ENCODE results near the gene SKIC8. TPM values are rescaled to one million over a fixed set of nuclear protein-coding genes. Genes with fewer than 3 reads are reported as not detected.

Gene SKIC8
- total RNA-seq, 1 experiment from 2014 or later, result 55.5 TPM

DNA sequence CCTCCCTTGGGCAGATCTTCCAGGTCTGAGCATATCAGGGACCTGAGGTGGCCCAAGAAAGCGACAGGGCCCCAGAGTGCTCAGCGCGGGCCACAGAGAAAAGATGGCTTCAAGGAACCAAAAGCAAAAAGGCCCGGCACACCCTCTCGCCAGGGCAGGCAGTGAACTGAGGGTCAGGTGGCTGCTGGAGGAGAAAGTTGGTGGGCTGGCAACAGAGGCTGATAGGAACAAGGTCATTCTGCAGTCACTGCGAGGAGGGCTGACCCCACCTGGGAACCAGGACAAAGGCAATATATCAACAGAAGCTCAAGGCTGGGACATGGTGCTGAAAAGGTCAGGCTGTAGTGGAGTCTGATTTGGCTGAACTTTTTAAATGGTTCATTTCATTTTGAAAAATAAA is 62.3 kb downstream of the SKIC8 start:
- Histone ChIP-seq H3K4me3 (ENCODE audit: low read depth, low read length, poor library complexity, severe bottlenecking) (no peak overlapping the region), H3K27me3 (replicated peaks; ENCODE audit: insufficient read depth, low read depth, low read length, poor library complexity) (no peaks in the 10 kb centered on the region), H3K4me1 (ENCODE audit: insufficient read depth, low read length, poor library complexity, severe bottlenecking) (no peaks in the 10 kb centered on the region), H3K9me3 (ENCODE audit: low read depth, low read length, poor library complexity, severe bottlenecking) (no peaks in the 10 kb centered on the region), H3K27ac (ENCODE audit: low read depth, low read length, poor library complexity, severe bottlenecking) (no peak overlapping the region), H3K36me3 (ENCODE audit: insufficient read depth, low read length, poor library complexity, severe bottlenecking) (no peaks in the 10 kb centered on the region)
- TF ChIP-seq, protein P1, sequence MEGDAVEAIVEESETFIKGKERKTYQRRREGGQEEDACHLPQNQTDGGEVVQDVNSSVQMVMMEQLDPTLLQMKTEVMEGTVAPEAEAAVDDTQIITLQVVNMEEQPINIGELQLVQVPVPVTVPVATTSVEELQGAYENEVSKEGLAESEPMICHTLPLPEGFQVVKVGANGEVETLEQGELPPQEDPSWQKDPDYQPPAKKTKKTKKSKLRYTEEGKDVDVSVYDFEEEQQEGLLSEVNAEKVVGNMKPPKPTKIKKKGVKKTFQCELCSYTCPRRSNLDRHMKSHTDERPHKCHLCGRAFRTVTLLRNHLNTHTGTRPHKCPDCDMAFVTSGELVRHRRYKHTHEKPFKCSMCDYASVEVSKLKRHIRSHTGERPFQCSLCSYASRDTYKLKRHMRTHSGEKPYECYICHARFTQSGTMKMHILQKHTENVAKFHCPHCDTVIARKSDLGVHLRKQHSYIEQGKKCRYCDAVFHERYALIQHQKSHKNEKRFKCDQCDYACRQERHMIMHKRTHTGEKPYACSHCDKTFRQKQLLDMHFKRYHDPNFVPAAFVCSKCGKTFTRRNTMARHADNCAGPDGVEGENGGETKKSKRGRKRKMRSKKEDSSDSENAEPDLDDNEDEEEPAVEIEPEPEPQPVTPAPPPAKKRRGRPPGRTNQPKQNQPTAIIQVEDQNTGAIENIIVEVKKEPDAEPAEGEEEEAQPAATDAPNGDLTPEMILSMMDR (conservative IDR thresholded peaks at IDR 0.05; ENCODE audit: low read depth, low read length), result no peak
- TF ChIP-seq EZH2 (IDR thresholded peaks at IDR 0.05; ENCODE audit: borderline replicate concordance, low read depth, low read length, poor library complexity, severe bottlenecking), result no peak
- intact Hi-C loops (cut with micrococcal nuclease; ENCODE audit: unreplicated experiment), result no loop called here
- no peak for DNase-seq (ENCODE audit: low spot score)
- no TSS peak for BruUV-seq (replicated peaks)
- CTCF ChIA-PET, result no interaction called here
- POLR2A ChIA-PET (ENCODE audit: low non-redundant PET), result interaction anchor here (0.6 kb wide), 1 partner anchor 175 kb away, joined by 4 read pairs; no protein-coding TSS in a partner anchor

DNA sequence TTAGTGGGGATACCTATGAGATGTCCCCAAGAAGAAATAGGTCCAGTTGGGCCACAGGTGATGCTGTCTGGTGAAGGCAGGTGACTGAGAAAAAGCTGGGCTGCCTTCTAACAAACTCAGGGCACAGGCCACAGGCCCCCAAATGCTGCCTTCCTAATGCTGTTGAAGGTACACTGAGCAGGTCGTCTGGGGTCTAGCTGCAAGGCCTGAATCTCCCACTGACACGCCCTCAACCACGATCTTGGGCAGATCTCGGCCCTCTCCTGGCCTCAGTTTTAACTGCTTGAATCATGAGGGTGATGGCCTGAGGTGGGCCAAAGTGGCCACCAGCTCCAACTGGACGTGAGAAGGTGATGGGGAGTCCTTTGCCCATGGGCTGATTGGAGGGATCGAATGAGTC is 62.9 kb downstream of the SKIC8 start:
- no TSS peak for BruUV-seq (replicated peaks)
- Histone ChIP-seq H3K4me1 (ENCODE audit: insufficient read depth, low read length, poor library complexity, severe bottlenecking) (no peaks in the 10 kb centered on the region), H3K27ac (ENCODE audit: low read depth, low read length, poor library complexity, severe bottlenecking) (no peak overlapping the region), H3K36me3 (ENCODE audit: insufficient read depth, low read length, poor library complexity, severe bottlenecking) (no peaks in the 10 kb centered on the region), H3K4me3 (ENCODE audit: low read depth, low read length, poor library complexity, severe bottlenecking) (no peak overlapping the region), H3K9me3 (ENCODE audit: low read depth, low read length, poor library complexity, severe bottlenecking) (no peaks in the 10 kb centered on the region), H3K27me3 (replicated peaks; ENCODE audit: insufficient read depth, low read depth, low read length, poor library complexity) (no peaks in the 10 kb centered on the region)
- ChIA-PET POLR2A (ENCODE audit: low non-redundant PET) (no interaction called here), CTCF (no interaction called here)
- DNase-seq (ENCODE audit: low spot score), result no peak
- TF ChIP-seq, protein P1 (conservative IDR thresholded peaks at IDR 0.05; ENCODE audit: low read depth, low read length), result no peak
- intact Hi-C loops (cut with micrococcal nuclease; ENCODE audit: unreplicated experiment), result no loop called here

DNA sequence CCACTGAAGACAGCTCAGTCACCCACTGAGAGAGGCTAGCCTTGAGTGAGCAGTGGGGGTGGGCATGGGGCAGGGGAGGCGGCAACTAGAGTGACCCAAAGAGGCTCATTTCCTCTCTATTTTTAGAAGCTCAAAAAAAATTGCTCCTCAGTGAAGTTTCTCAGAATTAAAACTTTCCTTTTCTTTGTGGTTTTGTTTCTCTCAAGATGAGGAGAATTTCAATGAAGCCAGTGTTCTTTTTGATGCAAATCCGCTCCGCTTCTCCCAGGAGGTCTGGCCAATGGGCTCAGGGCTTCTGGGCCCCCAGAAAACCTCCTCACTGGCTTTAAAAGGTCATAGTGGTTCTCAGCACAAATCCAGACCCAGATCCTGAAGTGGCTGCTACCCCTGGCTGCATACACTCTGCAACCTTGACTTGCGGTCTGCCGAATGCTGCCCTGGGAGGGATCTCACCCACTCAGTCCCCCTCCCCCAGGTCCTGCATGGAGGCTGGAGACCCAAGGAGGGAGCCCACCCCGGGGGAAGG is 64.8 kb downstream of the SKIC8 start, which contains the start of gene ACSBG1:
Gene ACSBG1, minus strand, starts transcription at position 51 of the 526 bp plus-strand sequence. CDS start 64 bp downstream, outside the sequence.
- H3K27me3 ChIP-seq (replicated peaks; ENCODE audit: insufficient read depth, low read depth, low read length, poor library complexity), result no peaks in the 10 kb centered on the region
- DNase-seq (ENCODE audit: low spot score), result no peak
- no TSS peak for BruUV-seq (replicated peaks)
- ChIA-PET POLR2A (ENCODE audit: low non-redundant PET) (no interaction called here), CTCF (interaction anchor here (0.6 kb wide), 1 partner anchor 26 kb away, joined by 3 read pairs; no protein-coding TSS in a partner anchor)
- H3K4me3 ChIP-seq (ENCODE audit: low read depth, low read length, poor library complexity, severe bottlenecking), result no peak within 1 kb of the TSS
- intact Hi-C loops (cut with micrococcal nuclease; ENCODE audit: unreplicated experiment), result no loop called here
- no peaks in the 10 kb centered on the region for H3K36me3 ChIP-seq (ENCODE audit: insufficient read depth, low read length, poor library complexity, severe bottlenecking)
- H3K27ac ChIP-seq (ENCODE audit: low read depth, low read length, poor library complexity, severe bottlenecking), result no peak within 1 kb of the TSS
- no peak for TF ChIP-seq EZH2 (IDR thresholded peaks at IDR 0.05; ENCODE audit: borderline replicate concordance, low read depth, low read length, poor library complexity, severe bottlenecking)
- TF ChIP-seq, protein P1 (conservative IDR thresholded peaks at IDR 0.05; ENCODE audit: low read depth, low read length), result no peak
- H3K9me3 ChIP-seq (ENCODE audit: low read depth, low read length, poor library complexity, severe bottlenecking), result no peaks in the 10 kb centered on the region
- H3K4me1 ChIP-seq (ENCODE audit: insufficient read depth, low read length, poor library complexity, severe bottlenecking), result no peaks in the 10 kb centered on the region

Data from A673 (cell line).